CD4-positive, alpha-beta memory T cell (primary cell): ENCODE measurements around the gene RUNX2. TPM values are rescaled to one million over a fixed set of nuclear protein-coding genes. Genes with fewer than 3 reads are reported as not detected.

Source experiments
- CTCF ChIA-PET: fragments of 350-600 bp; sonication (Branson Sonifier 250); formaldehyde crosslinking; loops from one replicate; lab custom pipeline; 2021; ENCODE audit warnings: inconsistent platforms; ENCODE audit not compliant: partially characterized antibody; lab: Charles Lee
- POLR2A ChIA-PET: fragments of 350-600 bp; sonication (Branson Sonifier 250); formaldehyde crosslinking; loops from one replicate; lab custom pipeline; 2021; ENCODE audit not compliant: partially characterized antibody; lab: Charles Lee
- DNase-seq, 5 donors: peaks; one replicate each; pipeline versions ENCODE4 v3.0.0 to v3.0.0-alpha.2; 2020 to 2022; ENCODE audit warnings: mixed read lengths in 1 of 5
- H3K27ac ChIP-seq: one replicate; pipeline ENCODE4 v1.7.0; 2013; ENCODE audit warnings: low read depth, low read length
- H3K27me3 ChIP-seq: 2 replicates; pipeline ENCODE4 v1.7.0; 2013; ENCODE audit warnings: mild to moderate bottlenecking, low read length, moderate library complexity; ENCODE audit not compliant: insufficient read depth
- H3K36me3 ChIP-seq: 2 replicates; pipeline ENCODE4 v1.7.0; 2013; ENCODE audit warnings: mild to moderate bottlenecking, low read length, moderate library complexity; ENCODE audit not compliant: insufficient read depth
- H3K4me1 ChIP-seq: 2 replicates; pipeline ENCODE4 v1.7.0; 2013; ENCODE audit warnings: mild to moderate bottlenecking, low read length, moderate library complexity; ENCODE audit not compliant: insufficient read depth
- H3K4me3 ChIP-seq, 2 donors: one replicate each; pipeline ENCODE4 v1.7.0; 2013; ENCODE audit warnings: low read length in 2 of 2, mild to moderate bottlenecking in 1 of 2
- H3K9me3 ChIP-seq, 2 donors: one replicate each; pipeline ENCODE4 v1.7.0; 2013; ENCODE audit warnings: low read length in 2 of 2, control low read depth in 1 of 2; ENCODE audit not compliant: control insufficient read depth in 1 of 2
- H3K27ac Mint-ChIP-seq, 7 donors: one replicate each; pipeline ENCODE4 v1.8.0; 2020 to 2021; ENCODE audit warnings: mixed read lengths in 7 of 7, mild to moderate bottlenecking in 6 of 7, inconsistent platforms in 3 of 7, moderate library complexity in 3 of 7
- H3K27me3 Mint-ChIP-seq, 2 donors: one replicate each; pipeline ENCODE4 v1.8.0; 2020 to 2021; ENCODE audit warnings: mixed read lengths in 2 of 2
- H3K36me3 Mint-ChIP-seq, 2 donors: one replicate each; pipeline ENCODE4 v1.8.0; 2020 to 2021; ENCODE audit warnings: mixed read lengths in 2 of 2, inconsistent platforms in 1 of 2, mild to moderate bottlenecking in 1 of 2
- H3K4me1 Mint-ChIP-seq, 4 donors: one replicate each; pipeline ENCODE4 v1.8.0; 2020 to 2021; ENCODE audit warnings: mixed read lengths in 4 of 4, mild to moderate bottlenecking in 1 of 4
- H3K4me3 Mint-ChIP-seq, 8 donors: one replicate each; pipeline ENCODE4 v1.8.0; 2020 to 2021; ENCODE audit warnings: mixed read lengths in 8 of 8, mild to moderate bottlenecking in 7 of 8, moderate library complexity in 6 of 8, inconsistent platforms in 3 of 8
- H3K9me3 Mint-ChIP-seq, 8 donors: one replicate each; pipeline ENCODE4 v1.8.0; 2020 to 2021; ENCODE audit warnings: mixed read lengths in 8 of 8, mild to moderate bottlenecking in 5 of 8, inconsistent platforms in 3 of 8, moderate library complexity in 1 of 8
- intact Hi-C: fragments of 100-400 bp; cut with micrococcal nuclease; formaldehyde crosslinking; loops from one replicate; pipeline ENCODE4 v1.15.1; 2023
- polyA plus RNA-seq, 2 donors: library from polyadenylated mRNA; unstranded; fragments of 300-500 nt; fragmentation: Illumina TruSeq; gene quantifications; one replicate each; pipeline ENCODE4 v1.2.3, GENCODE V29; 2021
- total RNA-seq, 2 experiments: library from RNA; stranded (reverse); gene quantifications; one replicate each; pipeline ENCODE4 v1.2.3, GENCODE V29; 2021

Gene RUNX2
- total and polyA plus RNA-seq, 4 experiments from 2014 or later: 4.5 to 26.6 (median 23.3) TPM

DNA sequence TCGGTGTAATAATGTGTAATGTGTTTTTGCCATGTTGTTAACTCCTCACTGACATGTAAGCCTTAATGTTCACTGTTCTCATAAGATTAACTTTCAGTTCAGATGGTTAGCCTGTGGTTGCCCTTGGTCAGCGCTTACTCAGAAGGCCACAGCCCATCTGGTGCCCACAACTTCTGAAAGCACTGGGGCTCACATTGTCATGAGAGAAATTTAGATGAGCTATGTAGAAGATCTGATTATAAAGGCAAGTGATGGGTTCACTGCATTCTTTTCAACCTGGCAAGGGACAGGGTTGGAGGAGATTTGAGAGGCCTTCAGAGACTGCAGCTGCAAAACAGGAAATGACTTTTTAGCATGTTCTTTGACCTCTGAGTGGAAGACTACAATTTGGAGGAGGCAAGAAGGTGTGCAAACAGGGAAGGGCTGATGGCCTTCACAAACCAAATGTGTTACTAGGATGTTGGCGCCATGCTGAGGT is 291.9 kb downstream of the RUNX2 start:
- H3K27ac ChIP-seq: no peak overlapping the region
- H3K27me3 Mint-ChIP-seq: no peaks in the 10 kb centered on the region
- H3K9me3 Mint-ChIP-seq: no peaks in the 10 kb centered on the region
- H3K36me3 ChIP-seq: no peaks in the 10 kb centered on the region
- intact Hi-C loops: loop anchor here (5.0 kb wide), 1 partner anchor 33 kb away; no protein-coding TSS in a partner anchor
- peak in 4 of 5 donors; percentile 10 to 26 (median 16) for DNase-seq
- no peaks in the 10 kb centered on the region for H3K27me3 ChIP-seq
- peaks cover 14% of the 10 kb centered on the region for H3K4me1 ChIP-seq
- ChIA-PET POLR2A (interaction anchor here (1.0 to 1.8 kb wide), 3 partner anchors 10 to 33 kb away, joined by 3 to 7 read pairs (median 4); no protein-coding TSS in a partner anchor), CTCF (interaction anchor here (1.2 kb wide), 1 partner anchor 31 kb away, joined by 4 read pairs; no protein-coding TSS in a partner anchor)
- peaks cover 12 to 32% (median 22%) of the 10 kb centered on the region in 4 donors for H3K4me1 Mint-ChIP-seq
- no peak overlapping the region for H3K4me3 ChIP-seq
- peaks cover 0 to 3% of the 10 kb centered on the region in 2 donors for H3K36me3 Mint-ChIP-seq
- H3K27ac Mint-ChIP-seq: peak overlapping the region in 6 of 7 donors; percentile 18 to 84 (median 74)
- H3K9me3 ChIP-seq: no peaks in the 10 kb centered on the region
- H3K4me3 Mint-ChIP-seq: peak overlapping the region in 7 of 8 donors; percentile 3 to 73 (median 40)

DNA sequence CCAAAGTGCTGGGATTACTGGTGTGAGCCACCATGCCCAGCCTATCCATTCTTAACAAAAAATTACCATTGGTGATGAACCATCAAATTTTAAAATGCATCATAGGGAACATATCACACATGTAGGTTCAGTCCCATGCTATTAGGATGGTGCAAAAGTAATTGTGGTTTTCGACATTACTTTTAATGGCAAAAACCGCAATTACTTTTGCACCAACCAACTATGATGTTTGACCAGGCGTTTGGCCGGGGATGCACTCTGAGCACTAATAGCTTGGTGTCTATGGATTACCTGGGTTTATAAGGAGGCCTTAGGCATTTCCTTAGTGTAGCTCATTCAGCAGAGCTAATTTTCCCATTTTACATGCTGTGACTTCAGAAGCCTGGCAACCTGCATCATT is 296.1 kb downstream of the RUNX2 start:
- H3K27ac Mint-ChIP-seq: no peak overlapping the region
- Histone ChIP-seq H3K27ac (no peak overlapping the region), H3K4me1 (peaks cover 14% of the 10 kb centered on the region), H3K9me3 (no peaks in the 10 kb centered on the region), H3K27me3 (no peaks in the 10 kb centered on the region), H3K4me3 (no peak overlapping the region), H3K36me3 (no peaks in the 10 kb centered on the region)
- POLR2A ChIA-PET: interaction anchor here (1.8 kb wide), 1 partner anchor 37 kb away, joined by 5 read pairs; no protein-coding TSS in a partner anchor
- CTCF ChIA-PET: interaction anchor here (1.1 kb wide), 1 partner anchor 15 kb away, joined by 3 read pairs; no protein-coding TSS in a partner anchor
- DNase-seq: no peak
- H3K9me3 Mint-ChIP-seq: no peaks in the 10 kb centered on the region
- peaks cover 3 to 9% of the 10 kb centered on the region in 2 donors for H3K36me3 Mint-ChIP-seq
- no peaks in the 10 kb centered on the region for H3K27me3 Mint-ChIP-seq
- intact Hi-C loops: loop anchor here (5.0 kb wide), 1 partner anchor 37 kb away; no protein-coding TSS in a partner anchor
- no peak overlapping the region for H3K4me3 Mint-ChIP-seq
- peaks cover 12 to 25% (median 19%) of the 10 kb centered on the region in 4 donors for H3K4me1 Mint-ChIP-seq

DNA sequence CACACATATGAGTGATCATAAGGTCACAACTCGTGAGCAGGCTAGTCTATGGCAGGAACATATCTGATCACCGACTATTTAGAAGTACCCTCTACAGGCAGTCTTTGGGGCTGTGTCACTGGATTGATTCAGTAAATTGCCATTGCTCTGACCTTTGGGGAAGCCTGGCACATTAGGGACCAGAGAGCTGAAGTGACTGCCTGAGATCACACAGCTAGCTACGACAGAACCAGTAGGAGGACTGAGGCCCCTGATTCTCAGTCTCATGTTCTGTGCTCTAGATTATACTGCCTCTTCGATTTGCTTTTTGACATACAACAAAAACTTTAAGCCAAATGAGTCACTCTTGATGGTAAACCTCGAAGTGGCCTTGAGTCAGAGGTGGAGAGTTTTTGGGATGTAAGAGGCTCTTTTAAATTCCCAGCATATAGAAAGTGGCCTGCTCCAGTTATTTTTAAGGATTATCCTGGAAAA is 297.1 kb downstream of the RUNX2 start:
- intact Hi-C loops: no loop called here
- no peak overlapping the region for H3K4me3 ChIP-seq
- H3K27me3 ChIP-seq: no peaks in the 10 kb centered on the region
- ChIA-PET POLR2A (interaction anchor here (1.8 kb wide), 1 partner anchor 38 kb away, joined by 5 read pairs; no protein-coding TSS in a partner anchor), CTCF (no interaction called here)
- H3K36me3 Mint-ChIP-seq: peaks cover 3 to 9% of the 10 kb centered on the region in 2 donors
- no peaks in the 10 kb centered on the region for H3K9me3 ChIP-seq
- H3K4me1 Mint-ChIP-seq: peaks cover 4 to 16% (median 10%) of the 10 kb centered on the region in 4 donors
- H3K27me3 Mint-ChIP-seq: no peaks in the 10 kb centered on the region
- H3K27ac Mint-ChIP-seq: no peak overlapping the region
- no peaks in the 10 kb centered on the region for H3K36me3 ChIP-seq
- no peak for DNase-seq
- H3K27ac ChIP-seq: no peak overlapping the region
- H3K4me1 ChIP-seq: peaks cover 6% of the 10 kb centered on the region
- no peaks in the 10 kb centered on the region for H3K9me3 Mint-ChIP-seq
- H3K4me3 Mint-ChIP-seq: no peak overlapping the region

DNA sequence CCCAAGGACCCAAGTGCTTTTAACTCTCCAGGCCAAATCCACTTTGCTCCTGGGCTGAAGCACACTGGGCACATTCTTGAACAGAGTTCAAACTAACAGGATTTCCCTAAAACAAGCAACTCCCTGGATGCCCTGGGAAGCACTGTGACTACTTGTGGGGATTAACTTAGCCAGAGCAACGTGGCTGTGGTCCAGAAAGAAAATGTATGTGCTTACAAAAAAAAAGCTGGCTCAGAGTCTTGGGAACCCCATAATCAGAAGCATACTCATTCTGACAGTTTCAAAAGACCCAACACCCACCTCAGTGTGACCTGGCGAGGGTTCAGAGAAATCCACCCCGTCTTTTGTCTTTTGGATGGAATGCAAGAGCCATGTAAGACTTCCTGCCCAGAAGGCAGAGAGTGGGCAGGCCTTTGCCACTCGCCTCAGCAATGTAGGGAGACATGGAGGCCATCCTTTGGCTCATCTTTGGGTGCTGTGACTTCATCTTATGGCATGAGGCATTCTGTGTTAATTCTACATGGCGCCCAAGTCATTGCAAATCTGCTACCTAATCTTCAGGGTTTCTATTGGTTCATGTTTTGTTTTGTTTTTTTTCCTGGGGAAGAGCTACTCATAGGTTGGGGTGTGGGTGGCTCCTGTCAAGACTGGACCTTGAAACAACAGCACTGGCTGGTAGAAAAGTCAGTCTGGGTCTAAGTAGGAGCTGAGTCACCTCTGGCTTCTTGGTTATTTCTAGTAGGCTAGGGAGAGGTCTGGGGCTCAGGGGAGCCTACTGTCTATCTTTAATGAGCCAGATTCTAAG is 298.2 kb downstream of the RUNX2 start:
- no peak for DNase-seq
- POLR2A ChIA-PET: no interaction called here
- CTCF ChIA-PET: no interaction called here
- Mint-ChIP-seq H3K27ac (no peak overlapping the region), H3K4me1 (peaks cover 0 to 6% (median 2%) of the 10 kb centered on the region in 4 donors), H3K36me3 (peaks cover 3 to 9% of the 10 kb centered on the region in 2 donors), H3K4me3 (no peak overlapping the region), H3K27me3 (no peaks in the 10 kb centered on the region), H3K9me3 (no peaks in the 10 kb centered on the region)
- H3K36me3 ChIP-seq: no peaks in the 10 kb centered on the region
- no peak overlapping the region for H3K4me3 ChIP-seq
- intact Hi-C loops: no loop called here
- no peaks in the 10 kb centered on the region for H3K27me3 ChIP-seq
- no peak overlapping the region for H3K27ac ChIP-seq
- H3K9me3 ChIP-seq: no peaks in the 10 kb centered on the region
- H3K4me1 ChIP-seq: no peaks in the 10 kb centered on the region

DNA sequence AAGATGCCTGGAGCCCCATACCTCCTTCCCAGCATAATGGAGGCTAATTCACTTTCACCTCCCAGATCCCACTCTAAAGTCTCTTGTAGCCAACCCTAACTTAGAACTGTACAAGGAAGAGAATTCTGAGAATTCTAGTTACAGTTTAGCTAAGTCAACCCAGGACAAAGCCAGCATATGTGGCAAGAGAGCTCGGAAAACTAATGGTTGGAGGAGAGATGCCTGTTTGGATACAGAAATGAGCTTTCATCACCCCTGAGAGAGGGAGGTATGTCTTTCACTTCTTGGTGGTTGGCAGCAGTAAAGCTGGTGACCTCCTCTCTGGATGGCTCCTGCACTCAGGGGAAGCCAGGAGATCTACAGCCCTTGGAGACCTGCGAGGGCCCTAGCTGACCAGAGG is 302.2 kb downstream of the RUNX2 start:
- Mint-ChIP-seq H3K4me3 (no peak overlapping the region), H3K27me3 (no peaks in the 10 kb centered on the region), H3K27ac (no peak overlapping the region), H3K36me3 (peaks cover 3 to 9% of the 10 kb centered on the region in 2 donors), H3K4me1 (peaks cover 8 to 16% (median 9%) of the 10 kb centered on the region in 4 donors), H3K9me3 (no peaks in the 10 kb centered on the region)
- H3K4me1 ChIP-seq: peaks cover 15% of the 10 kb centered on the region
- no peak overlapping the region for H3K27ac ChIP-seq
- no peak for DNase-seq
- intact Hi-C loops: no loop called here
- no peaks in the 10 kb centered on the region for H3K27me3 ChIP-seq
- no peak overlapping the region for H3K4me3 ChIP-seq
- CTCF ChIA-PET: no interaction called here
- no peaks in the 10 kb centered on the region for H3K9me3 ChIP-seq
- POLR2A ChIA-PET: no interaction called here
- no peaks in the 10 kb centered on the region for H3K36me3 ChIP-seq

DNA sequence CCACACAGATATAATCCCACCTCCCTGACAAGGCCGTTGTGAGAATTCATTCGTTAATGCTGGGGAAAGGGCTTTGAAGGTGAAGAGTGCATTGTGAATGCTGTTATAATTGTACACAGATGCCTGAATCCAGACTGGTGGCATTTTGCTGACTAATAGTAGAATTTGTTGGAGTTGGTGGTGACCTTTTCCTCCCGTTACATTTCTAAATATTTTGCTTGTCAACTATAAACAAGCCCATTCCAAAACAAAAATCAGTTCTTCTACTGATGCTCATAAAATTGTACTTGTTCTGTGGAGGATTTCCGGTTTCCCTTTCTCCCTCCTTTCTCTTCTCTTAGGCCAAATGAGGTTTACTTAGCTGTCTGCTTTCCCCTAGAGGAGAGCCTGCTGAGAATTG is 302.7 kb downstream of the RUNX2 start:
- Histone ChIP-seq H3K4me1 (peaks cover 15% of the 10 kb centered on the region), H3K27ac (no peak overlapping the region), H3K9me3 (no peaks in the 10 kb centered on the region), H3K36me3 (no peaks in the 10 kb centered on the region), H3K4me3 (no peak overlapping the region), H3K27me3 (no peaks in the 10 kb centered on the region)
- H3K27me3 Mint-ChIP-seq: no peaks in the 10 kb centered on the region
- intact Hi-C loops: no loop called here
- POLR2A ChIA-PET: no interaction called here
- H3K4me1 Mint-ChIP-seq: peaks cover 8 to 16% (median 9%) of the 10 kb centered on the region in 4 donors
- H3K4me3 Mint-ChIP-seq: no peak overlapping the region
- DNase-seq: no peak
- no peaks in the 10 kb centered on the region for H3K9me3 Mint-ChIP-seq
- CTCF ChIA-PET: no interaction called here
- H3K36me3 Mint-ChIP-seq: peaks cover 3 to 9% of the 10 kb centered on the region in 2 donors
- no peak overlapping the region for H3K27ac Mint-ChIP-seq

DNA sequence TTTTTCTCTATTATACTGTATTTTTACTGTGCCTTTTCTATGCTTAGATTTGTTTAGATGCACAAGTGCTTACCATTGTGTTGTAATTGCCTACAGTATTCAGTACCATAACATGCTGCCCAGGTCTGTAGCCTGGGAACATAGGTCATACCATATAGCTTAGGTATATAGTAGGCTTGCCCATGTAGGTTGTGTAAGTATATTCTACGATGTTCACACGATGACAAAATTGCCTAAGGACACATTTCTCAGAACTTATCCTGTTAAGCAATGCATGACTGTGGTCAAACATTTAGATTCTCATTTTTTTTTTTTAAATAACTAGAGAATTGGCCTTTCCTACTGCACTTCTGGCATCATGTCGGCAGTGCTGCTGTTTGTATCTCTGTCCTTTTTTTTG is 303.3 kb downstream of the RUNX2 start:
- no peak overlapping the region for H3K4me3 Mint-ChIP-seq
- H3K9me3 Mint-ChIP-seq: no peaks in the 10 kb centered on the region
- Histone ChIP-seq H3K9me3 (no peaks in the 10 kb centered on the region), H3K27ac (no peak overlapping the region), H3K4me1 (peaks cover 15% of the 10 kb centered on the region), H3K27me3 (no peaks in the 10 kb centered on the region), H3K4me3 (no peak overlapping the region), H3K36me3 (no peaks in the 10 kb centered on the region)
- peaks cover 8 to 16% (median 9%) of the 10 kb centered on the region in 4 donors for H3K4me1 Mint-ChIP-seq
- H3K27me3 Mint-ChIP-seq: no peaks in the 10 kb centered on the region
- H3K27ac Mint-ChIP-seq: no peak overlapping the region
- ChIA-PET CTCF (no interaction called here), POLR2A (no interaction called here)
- peaks cover 3 to 8% of the 10 kb centered on the region in 2 donors for H3K36me3 Mint-ChIP-seq
- intact Hi-C loops: no loop called here
- no peak for DNase-seq
